Right lobe of liver (tissue), 6 donors: Measurements from ENCODE around the gene SGO2. TPM values are rescaled to one million over a fixed set of nuclear protein-coding genes. Genes with fewer than 3 reads are reported as not detected.

Source experiments
- ATAC-seq, 4 donors: fragments of 200-7000 bp; cut with Tn5 transposase; one replicate each; pipeline ENCODE4 v1.9.1; 2020; ENCODE audit warnings: mild to moderate bottlenecking in 4 of 4, moderate library complexity in 4 of 4
- DNase-seq, 3 donors: peaks; one replicate each; pipeline ENCODE4 v3.0.0-alpha.2; 2020
- H3K27ac ChIP-seq, 3 donors: fragments of 200-600 bp; one replicate each; pipeline ENCODE4 v1.8.0; 2022
- H3K27me3 ChIP-seq, 2 donors: fragments of 200-600 bp; one replicate each; pipeline ENCODE4 v1.8.0; 2022
- H3K36me3 ChIP-seq, 4 donors: fragments of 200-600 bp; sonication (generic) in 1 of 4; one replicate each; pipeline versions ENCODE4 v1.5.1 to v1.8.0; 2017 to 2022; ENCODE audit warnings: control low read depth in 1 of 4
- H3K4me1 ChIP-seq, 4 donors: fragments of 200-600 bp; sonication (generic) in 1 of 4; one replicate each; pipeline versions ENCODE4 v1.5.1 to v1.8.0; 2017 to 2022; ENCODE audit warnings: control low read depth in 1 of 4
- H3K4me3 ChIP-seq, 3 donors: fragments of 200-600 bp; one replicate each; pipeline ENCODE4 v1.8.0; 2022
- H3K9me3 ChIP-seq, 4 donors: fragments of 200-600 bp; sonication (generic) in 1 of 4; one replicate each; pipeline versions ENCODE4 v1.5.1 to v1.8.0; 2017 to 2022; ENCODE audit warnings: control low read depth in 1 of 4
- POLR2A ChIP-seq: fragments of 450-650 bp; IDR thresholded peaks from one replicate; pipeline ENCODE4 v1.6.1; 2017; ENCODE audit warnings: antibody characterized with exemption, mild to moderate bottlenecking
- WGBS: methylation state at CpG from one replicate; pipeline ENCODE4 v1.1.6; 2018; ENCODE audit warnings: low coverage, low lambda C conversion rate; ENCODE audit not compliant: insufficient coverage; ENCODE audit errors: missing lambda C conversion rate; 5-methylcytosine and 5-hydroxymethylcytosine counted together
- intact Hi-C, 2 donors: fragments of 100-400 bp; cut with DNase I; formaldehyde crosslinking; loops; one replicate each; pipeline versions ENCODE4 v1.11.2 to v1.14.1; 2022
- total RNA-seq, 6 experiments: library from RNA; depleted of rRNA in 2 of 6; stranded (reverse); fragments of >200 nt in 2 of 6; fragmentation: NEBNext Ultra II Directional in 3 of 6; extraction: Animal tissue kit (Norgen Biotek cat#: 25700) in 3 of 6; gene quantifications; one replicate each; pipeline versions ENCODE4 v1.1.0 to v1.2.4, GENCODE V29; 2016 to 2023
- TF ChIP-seq, protein P1 (sequence below), 4 donors: fragments of 200-600 bp in 3 of 4; fragments of 450-650 bp in 1 of 4; IDR thresholded peaks; one replicate each; pipeline versions ENCODE4 v1.5.1 to v1.8.0; 2016 to 2022; ENCODE audit warnings: antibody characterized with exemption in 4 of 4, mild to moderate bottlenecking in 2 of 4
- donor health status: DM: no; HTN: yes; CAD: no.
- donor health status: DM: no; HTN: no; CAD: no.
- donor health status: DM: no; HTN: no; CAD: no.
- donor health status: DM: no; HTN: yes; CAD: no.
- donor health status: DM: no; HTN: yes; CAD: no.

SGO2 gene
- total RNA-seq, 6 experiments from 2014 or later: 0.37 to 1.8 (median 0.92) TPM

DNA sequence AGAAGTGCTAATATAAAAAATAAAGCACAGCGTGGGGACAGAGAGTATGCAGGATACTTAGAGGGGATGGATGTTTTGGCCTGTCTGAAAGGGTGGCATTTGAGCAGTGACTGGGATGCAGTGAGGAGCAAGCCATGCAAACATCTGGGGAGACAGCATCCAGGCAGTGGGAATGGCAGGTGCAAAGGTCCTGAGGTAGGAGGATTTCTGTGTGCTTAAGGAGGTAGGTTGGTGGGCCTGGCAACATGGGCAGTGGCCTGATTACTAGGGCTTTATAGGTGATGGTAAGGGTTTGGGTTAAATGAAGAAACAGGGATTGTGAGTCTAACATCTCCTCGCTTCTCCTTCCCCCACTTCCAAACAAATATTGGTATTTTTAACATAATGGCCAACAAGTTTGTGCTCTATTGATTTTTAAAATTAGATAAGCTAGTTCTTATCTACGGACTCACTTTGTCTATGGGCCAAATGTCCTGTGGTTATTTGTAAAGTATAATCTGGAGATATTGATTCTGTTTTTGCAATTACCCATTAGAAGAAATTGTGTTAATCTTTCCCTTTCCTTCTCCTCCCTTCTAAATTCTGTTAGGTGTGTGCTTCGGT lies 62.2 kb downstream of the SGO2 start:
- H3K4me3 ChIP-seq: peak overlapping the region; percentile 55 to 90 (median 79)
- no peaks in the 10 kb centered on the region for H3K27me3 ChIP-seq
- 18% methylated on average over 4 of the region's 4 CpGs for WGBS
- peak overlapping the region; percentile 79 to 96 (median 80) for H3K27ac ChIP-seq
- peak; percentile 28 to 73 (median 68) for DNase-seq
- H3K36me3 ChIP-seq: peaks cover 0 to 17% (median 0%) of the 10 kb centered on the region in 4 donors
- ATAC-seq: peak; percentile 9 to 50 (median 38)
- peaks cover 0 to 59% (median 14%) of the 10 kb centered on the region in 4 donors for H3K4me1 ChIP-seq
- no peaks in the 10 kb centered on the region for H3K9me3 ChIP-seq
- intact Hi-C loops: no loop called here
- peak; percentile 22 for TF ChIP-seq POLR2A
- TF ChIP-seq, protein P1, sequence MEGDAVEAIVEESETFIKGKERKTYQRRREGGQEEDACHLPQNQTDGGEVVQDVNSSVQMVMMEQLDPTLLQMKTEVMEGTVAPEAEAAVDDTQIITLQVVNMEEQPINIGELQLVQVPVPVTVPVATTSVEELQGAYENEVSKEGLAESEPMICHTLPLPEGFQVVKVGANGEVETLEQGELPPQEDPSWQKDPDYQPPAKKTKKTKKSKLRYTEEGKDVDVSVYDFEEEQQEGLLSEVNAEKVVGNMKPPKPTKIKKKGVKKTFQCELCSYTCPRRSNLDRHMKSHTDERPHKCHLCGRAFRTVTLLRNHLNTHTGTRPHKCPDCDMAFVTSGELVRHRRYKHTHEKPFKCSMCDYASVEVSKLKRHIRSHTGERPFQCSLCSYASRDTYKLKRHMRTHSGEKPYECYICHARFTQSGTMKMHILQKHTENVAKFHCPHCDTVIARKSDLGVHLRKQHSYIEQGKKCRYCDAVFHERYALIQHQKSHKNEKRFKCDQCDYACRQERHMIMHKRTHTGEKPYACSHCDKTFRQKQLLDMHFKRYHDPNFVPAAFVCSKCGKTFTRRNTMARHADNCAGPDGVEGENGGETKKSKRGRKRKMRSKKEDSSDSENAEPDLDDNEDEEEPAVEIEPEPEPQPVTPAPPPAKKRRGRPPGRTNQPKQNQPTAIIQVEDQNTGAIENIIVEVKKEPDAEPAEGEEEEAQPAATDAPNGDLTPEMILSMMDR (IDR thresholded peaks at IDR 0.05): no peak

DNA sequence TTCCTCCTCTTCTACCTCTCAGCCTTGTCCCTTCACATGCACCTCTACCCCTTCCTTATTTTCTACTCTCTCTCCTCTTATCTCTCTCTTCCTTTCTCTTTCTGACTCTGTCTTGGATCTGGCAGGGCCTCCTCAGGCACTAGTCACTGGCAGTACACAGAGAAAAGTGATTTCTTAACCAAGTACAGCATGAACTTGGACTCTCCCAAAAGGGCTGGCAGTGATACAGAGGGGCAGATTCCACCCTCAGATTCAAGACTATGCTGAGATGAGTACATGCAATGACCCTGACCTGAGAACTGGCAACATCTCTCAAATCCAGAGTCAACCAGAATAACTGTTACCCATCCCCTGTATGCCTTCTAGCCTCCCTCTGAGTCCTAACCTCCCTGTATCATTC lies 64.1 kb downstream of the SGO2 start:
- Histone ChIP-seq H3K9me3 (no peaks in the 10 kb centered on the region), H3K4me3 (peak overlapping the region in 2 of 3 donors; percentile 79 to 90), H3K4me1 (peaks cover 0 to 63% (median 20%) of the 10 kb centered on the region in 4 donors), H3K27me3 (no peaks in the 10 kb centered on the region), H3K36me3 (peaks cover 0 to 36% (median 4%) of the 10 kb centered on the region in 4 donors), H3K27ac (peak overlapping the region in 2 of 3 donors; percentile 43 to 96)
- ATAC-seq (peak; percentile 16 to 52 (median 38)), DNase-seq (peak in 2 of 3 donors; percentile 26 to 85)
- TF ChIP-seq POLR2A: no peak
- TF ChIP-seq, protein P1 (IDR thresholded peaks at IDR 0.05): no peak
- intact Hi-C loops: no loop called here

DNA sequence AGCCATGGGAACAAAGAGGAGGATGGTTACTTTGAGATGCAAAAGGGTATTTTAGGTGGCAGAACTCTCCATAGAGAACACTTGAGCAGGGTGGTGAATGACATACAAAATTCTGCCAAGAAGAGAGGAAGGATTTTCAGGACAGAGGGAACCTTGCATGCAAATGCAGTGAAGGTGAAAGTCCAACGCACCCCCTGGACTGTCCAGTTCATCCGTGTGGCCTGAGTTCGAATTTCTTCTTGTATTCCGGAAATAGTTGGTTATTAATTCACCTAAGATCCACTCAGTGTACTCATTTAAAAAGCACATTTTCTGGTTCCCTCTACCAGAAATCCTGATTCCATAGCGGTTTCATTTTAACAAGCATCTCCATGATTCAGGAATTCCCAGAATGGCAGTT lies 65.3 kb downstream of the SGO2 start:
- peaks cover 0 to 67% (median 23%) of the 10 kb centered on the region in 4 donors for H3K4me1 ChIP-seq
- peak overlapping the region; percentile 44 to 96 (median 51) for H3K27ac ChIP-seq
- peaks cover 0 to 48% (median 11%) of the 10 kb centered on the region in 4 donors for H3K36me3 ChIP-seq
- intact Hi-C loops: no loop called here
- no peaks in the 10 kb centered on the region for H3K27me3 ChIP-seq
- ATAC-seq: peak; percentile 11 to 49 (median 20)
- no peaks in the 10 kb centered on the region for H3K9me3 ChIP-seq
- peak overlapping the region in 2 of 3 donors; percentile 30 to 79 for H3K4me3 ChIP-seq
- TF ChIP-seq, protein P1 (IDR thresholded peaks at IDR 0.05): no peak
- TF ChIP-seq POLR2A: no peak
- WGBS: 42% methylated on average over 4 of the region's 5 CpGs
- peak in 1 of 3 donors; percentile 74 for DNase-seq

DNA sequence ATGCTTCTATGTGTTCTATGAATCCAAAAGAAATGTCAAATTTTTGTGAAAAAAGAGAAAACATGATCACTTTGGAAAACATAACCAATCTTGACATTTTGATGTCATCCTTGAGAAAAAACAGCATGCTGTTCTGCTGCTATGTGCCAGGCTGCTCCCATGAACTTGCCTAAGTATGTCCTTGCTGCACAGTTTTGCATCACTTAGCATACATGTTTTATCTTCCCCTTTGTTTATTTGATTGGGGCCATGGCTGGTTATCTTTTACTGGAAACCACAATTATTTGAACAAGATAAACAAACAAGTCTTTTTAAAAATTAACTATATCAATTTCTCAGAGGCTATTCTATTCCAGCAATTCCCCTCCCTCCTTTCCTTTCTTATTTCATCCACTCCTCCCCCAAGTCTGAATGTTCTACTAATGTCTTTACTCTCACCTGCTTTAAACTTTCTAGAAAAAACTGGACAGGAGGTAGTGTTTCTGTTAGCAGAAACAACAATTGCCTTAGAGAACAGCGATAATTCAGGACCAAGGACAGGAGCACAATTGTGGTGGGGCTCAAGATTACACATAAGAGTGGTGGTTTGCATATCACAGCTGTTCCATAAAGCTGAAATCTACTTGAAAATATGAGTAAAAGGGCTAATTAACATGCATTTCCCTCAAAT lies 66.5 kb downstream of the SGO2 start:
- peak; percentile 51 to 68 (median 64) for ATAC-seq

More for the DNA sequence above, 66.5 kb downstream of the SGO2 start:
- no peaks in the 10 kb centered on the region for H3K27me3 ChIP-seq
- H3K4me1 ChIP-seq: peaks cover 0 to 71% (median 27%) of the 10 kb centered on the region in 4 donors
- H3K9me3 ChIP-seq: no peaks in the 10 kb centered on the region
- H3K4me3 ChIP-seq: peak overlapping the region in 2 of 3 donors; percentile 31 to 34
- no peak for TF ChIP-seq POLR2A
- TF ChIP-seq, protein P1 (IDR thresholded peaks at IDR 0.05): no peak
- peak overlapping the region; percentile 6 to 96 (median 44) for H3K27ac ChIP-seq
- peaks cover 0 to 61% (median 18%) of the 10 kb centered on the region in 4 donors for H3K36me3 ChIP-seq
- intact Hi-C loops: no loop called here
- DNase-seq: no peak
- WGBS: 21% methylated on average over 1 of the region's 1 CpG
